ENCODE data around the gene TFR2.
A peak's percentile ranks its signal among the peaks of the same experiment; 100 is the strongest.

TFR2 gene

GRCh38 chr7:100572281-100572948 is 68.9 kb downstream of the TFR2 start:
- H3K9me3 ChIP-seq (replicated peaks in 1 of 11), result no peaks in the 10 kb centered on the region
- peaks cover 43 to 61% (median 51%) of the 10 kb centered on the region in 11 experiments for H3K36me3 ChIP-seq
- peaks cover 26 to 87% (median 64%) of the 10 kb centered on the region in 11 experiments; a peak in 21 of 22 replicates for H4K20me1 ChIP-seq
- no peak overlapping the region for H3K4me3 ChIP-seq
- no peak overlapping the region for H3K27ac ChIP-seq
- peaks cover 36 to 62% (median 50%) of the 10 kb centered on the region in 10 experiments for H3K4me1 ChIP-seq
- peaks cover 26 to 50% (median 31%) of the 10 kb centered on the region in 11 experiments for H3K27me3 ChIP-seq
- peak overlapping the region in 5 of 11 experiments; percentile 6 to 85 (median 28); a peak in 8 of 22 replicates for H3K4me2 ChIP-seq
- TF ChIP-seq Cebpa-rat (IDR thresholded peaks at IDR 0.05), result no peak
- H3K9ac ChIP-seq, result no peak overlapping the region; a peak in 2 of 22 replicates

- peak overlapping the region in 1 of 11 experiments; percentile 4; a peak in 1 of 22 replicates for H3K9ac ChIP-seq
Observed at GRCh38 chr7:100571829-100572116, 69.6 kb downstream of the TFR2 start.

GRCh38 chr7:100570954-100571828 is 70.2 kb downstream of the TFR2 start:
- no peak overlapping the region for H3K27ac ChIP-seq
- peaks cover 26 to 83% (median 56%) of the 10 kb centered on the region in 11 experiments; a peak in 21 of 22 replicates for H4K20me1 ChIP-seq
- peak overlapping the region; percentile 18 to 91 (median 77); a peak in 21 of 22 replicates for H3K4me2 ChIP-seq
- H3K4me3 ChIP-seq, result peak overlapping the region in 1 of 10 experiments; percentile 11; a peak in 1 of 20 replicates
- no peak for TF ChIP-seq Cebpa-rat (IDR thresholded peaks at IDR 0.05)
- no peaks in the 10 kb centered on the region for H3K9me3 ChIP-seq (replicated peaks in 1 of 11)
- peaks cover 26 to 50% (median 31%) of the 10 kb centered on the region in 11 experiments for H3K27me3 ChIP-seq
- peaks cover 40 to 70% (median 57%) of the 10 kb centered on the region in 10 experiments for H3K4me1 ChIP-seq
- H3K9ac ChIP-seq, result peak overlapping the region in 1 of 11 experiments; percentile 4; a peak in 1 of 22 replicates
- H3K36me3 ChIP-seq, result peaks cover 31 to 49% (median 40%) of the 10 kb centered on the region in 11 experiments

More at GRCh38 chr7:100571829-100572116, 69.6 kb downstream of the TFR2 start:
- peaks cover 26 to 86% (median 62%) of the 10 kb centered on the region in 11 experiments; a peak in 21 of 22 replicates for H4K20me1 ChIP-seq
- no peak overlapping the region for H3K27ac ChIP-seq
- H3K4me2 ChIP-seq, result peak overlapping the region in 5 of 11 experiments; percentile 70 to 85 (median 77); a peak in 2 of 22 replicates
- peaks cover 37 to 55% (median 45%) of the 10 kb centered on the region in 11 experiments for H3K36me3 ChIP-seq
- H3K4me1 ChIP-seq, result peaks cover 40 to 68% (median 56%) of the 10 kb centered on the region in 10 experiments
- peaks cover 26 to 50% (median 31%) of the 10 kb centered on the region in 11 experiments for H3K27me3 ChIP-seq
- no peaks in the 10 kb centered on the region for H3K9me3 ChIP-seq (replicated peaks in 1 of 11)
- no peak overlapping the region for H3K4me3 ChIP-seq
- TF ChIP-seq Cebpa-rat (IDR thresholded peaks at IDR 0.05), result no peak

All from BLaER1 treated with 17β-estradiol and CSF1 and Interleukin-3, amounts not matched to agents 10 nM and 100 nM (cell line).